ENCODE results near the gene CHSY1.

Gene CHSY1

DNA sequence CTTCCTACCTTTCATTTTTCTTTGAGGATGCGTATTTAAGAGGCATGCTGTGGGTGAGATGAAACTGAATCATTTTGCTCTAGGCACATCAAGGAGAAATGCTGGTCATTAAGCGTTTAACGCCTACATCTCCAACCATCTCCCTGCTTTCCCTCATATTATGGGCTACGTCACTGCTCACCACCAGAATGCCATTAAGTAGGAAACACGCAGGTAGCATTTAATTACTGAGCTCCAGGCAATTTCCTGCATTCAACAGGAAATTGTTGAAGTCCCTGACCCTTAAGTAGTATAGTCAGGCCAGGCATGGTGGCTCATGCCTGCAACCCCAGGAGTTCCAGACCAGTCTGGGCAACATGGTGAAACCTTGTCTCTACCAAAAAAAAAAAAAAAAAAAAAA is 66.1 kb downstream of the CHSY1 start:
- no peak for DNase-seq

GRCh38 chr15:101185336-101185735 is 66.5 kb downstream of the CHSY1 start:
- DNase-seq: no peak

DNA sequence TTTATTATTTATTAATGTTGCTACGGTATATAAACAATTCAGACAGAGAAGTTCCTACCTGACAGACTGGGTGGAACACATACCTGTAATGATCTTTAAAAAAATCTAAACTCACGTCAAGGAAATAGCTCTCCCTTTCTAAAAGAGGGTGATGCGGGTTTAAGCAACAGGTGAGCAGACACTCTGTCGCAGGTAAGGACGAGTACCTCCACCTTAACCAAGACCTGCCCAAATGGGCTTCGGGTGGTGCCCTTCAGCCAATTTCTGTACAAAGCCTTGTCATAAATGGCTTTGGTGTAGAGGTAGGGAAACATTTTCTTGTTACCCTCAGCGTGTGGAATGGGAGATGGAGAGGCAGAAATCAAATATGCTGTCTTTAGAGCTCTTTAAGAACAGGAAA is 67.0 kb downstream of the CHSY1 start:
- no peak for DNase-seq

- no peak for DNase-seq
Measured at GRCh38 chr15:101183931-101184305, 67.9 kb downstream of the CHSY1 start.

- no peak for DNase-seq
Measured at GRCh38 chr15:101183226-101183930, 68.5 kb downstream of the CHSY1 start.

GRCh38 chr15:101182215-101182614 is 69.6 kb downstream of the CHSY1 start:
- no peak for DNase-seq

- no peak for DNase-seq
Measured at GRCh38 chr15:101181349-101181748, 70.5 kb downstream of the CHSY1 start.

DNA sequence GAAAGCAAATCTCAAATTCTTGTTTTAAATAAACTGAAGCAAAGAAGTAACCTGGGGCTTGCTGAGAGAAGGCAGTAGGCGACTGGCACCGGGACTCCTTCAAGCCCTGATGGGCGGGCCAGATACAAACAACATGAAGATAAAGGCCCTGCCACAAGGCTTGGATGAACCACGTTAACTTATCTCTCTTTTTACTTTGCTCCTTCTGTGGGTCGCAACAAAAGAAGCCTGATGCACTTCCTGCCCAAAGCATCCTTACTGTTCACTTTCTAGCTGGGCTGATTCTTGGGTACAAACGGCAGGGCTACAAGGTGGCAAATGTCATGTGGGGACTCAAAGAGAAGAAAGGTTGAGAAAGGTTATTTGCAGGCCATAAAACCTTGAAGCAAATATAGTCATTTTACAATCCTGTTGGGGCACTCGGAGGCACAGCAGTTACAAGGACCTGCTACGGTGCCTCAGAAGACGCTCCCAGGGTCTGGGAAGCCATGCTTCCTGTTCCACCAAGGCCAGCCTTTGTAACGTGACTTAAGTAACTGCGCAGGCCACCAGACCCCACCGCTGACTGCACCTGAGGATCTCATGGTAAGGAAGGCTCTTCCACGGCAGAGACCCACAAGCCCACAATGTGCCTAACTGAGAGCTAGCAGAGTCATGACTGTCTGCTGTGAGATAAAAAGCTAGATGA is 71.1 kb downstream of the CHSY1 start:
- DNase-seq: no peak

DNA sequence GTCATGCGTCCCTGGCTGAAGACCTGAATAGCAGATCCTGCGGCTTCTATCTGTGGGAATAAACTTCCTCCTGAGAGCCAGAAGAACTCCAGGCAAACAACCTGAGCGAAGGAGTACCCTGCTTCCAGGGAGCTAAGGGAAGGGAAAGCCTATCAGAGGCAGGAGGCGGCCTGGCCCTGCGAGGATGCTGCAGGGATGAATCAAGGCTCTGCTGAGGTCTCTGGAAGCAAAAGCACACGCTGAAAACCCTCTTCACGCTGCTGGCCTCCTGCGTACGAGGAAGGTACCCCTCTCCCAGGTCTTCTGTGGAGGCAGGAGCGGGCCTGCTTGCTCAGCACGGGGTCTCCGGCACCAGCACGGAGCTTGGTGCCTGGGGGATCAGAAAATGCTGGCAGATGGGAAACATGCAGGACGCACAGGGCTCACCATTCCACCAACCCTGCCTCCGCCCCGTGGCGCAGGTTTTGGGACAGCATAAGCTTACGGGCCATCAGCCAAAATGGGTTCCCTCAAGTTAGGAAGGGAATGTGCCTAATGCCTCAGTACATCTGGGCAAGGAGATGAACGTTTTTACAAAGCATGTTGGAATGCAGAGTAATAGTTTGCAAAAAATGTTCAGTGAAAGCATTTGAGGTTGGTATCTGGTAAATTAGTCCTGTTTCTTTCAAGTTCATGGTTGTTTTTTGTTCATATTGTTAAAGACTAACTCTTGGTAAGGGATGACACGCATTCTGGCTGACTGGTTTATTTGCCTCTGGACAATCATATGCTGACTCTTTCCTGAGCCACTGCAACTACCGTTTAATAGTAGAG is 72.3 kb downstream of the CHSY1 start:
- DNase-seq: no peak

GRCh38 chr15:101178931-101179330 is 72.9 kb downstream of the CHSY1 start:
- no peak for DNase-seq

DNA sequence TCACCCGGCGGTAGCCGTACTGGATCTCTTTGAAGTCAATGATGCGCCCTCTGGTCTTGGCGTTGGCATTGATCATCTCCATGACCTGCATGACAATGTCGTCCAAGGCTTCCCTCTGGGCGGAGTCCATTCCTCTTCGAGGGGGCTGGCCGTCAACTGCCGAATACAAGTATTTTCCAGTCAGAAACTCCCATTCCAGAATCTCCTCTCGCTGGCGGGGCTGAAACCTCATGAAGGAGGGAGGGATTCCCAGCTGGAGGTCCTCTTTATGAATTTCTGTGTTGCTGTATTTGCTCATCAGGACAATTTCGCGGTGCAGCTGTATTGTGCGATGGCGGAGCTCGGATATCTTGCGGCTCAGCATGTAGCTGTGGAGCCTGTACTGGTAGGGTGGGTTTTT is 73.4 kb downstream of the CHSY1 start:
- DNase-seq: no peak

- no peak for DNase-seq
Measured at GRCh38 chr15:101177866-101178265, 74.0 kb downstream of the CHSY1 start.

DNA sequence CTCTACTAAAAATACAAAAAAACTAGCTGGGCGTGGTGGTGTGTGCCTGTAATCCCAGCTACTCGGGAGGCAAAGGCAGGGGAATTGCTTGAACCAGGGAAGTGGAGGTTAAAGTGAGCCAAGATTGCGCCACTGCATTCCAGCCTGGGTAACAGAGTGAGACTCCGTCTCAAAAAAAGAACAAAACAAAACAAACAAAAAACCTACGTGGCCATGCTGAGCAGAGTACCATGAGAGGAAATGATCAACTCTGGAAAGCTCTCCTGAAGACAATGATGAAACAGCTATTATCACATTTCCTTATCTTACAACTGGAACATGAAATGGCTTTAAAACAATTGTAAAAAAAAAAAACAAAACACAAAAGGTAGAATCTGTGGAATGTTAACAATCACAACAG is 75.2 kb downstream of the CHSY1 start:
- DNase-seq: no peak

GRCh38 chr15:101175401-101175800 is 76.4 kb downstream of the CHSY1 start:
- DNase-seq: no peak

DNA sequence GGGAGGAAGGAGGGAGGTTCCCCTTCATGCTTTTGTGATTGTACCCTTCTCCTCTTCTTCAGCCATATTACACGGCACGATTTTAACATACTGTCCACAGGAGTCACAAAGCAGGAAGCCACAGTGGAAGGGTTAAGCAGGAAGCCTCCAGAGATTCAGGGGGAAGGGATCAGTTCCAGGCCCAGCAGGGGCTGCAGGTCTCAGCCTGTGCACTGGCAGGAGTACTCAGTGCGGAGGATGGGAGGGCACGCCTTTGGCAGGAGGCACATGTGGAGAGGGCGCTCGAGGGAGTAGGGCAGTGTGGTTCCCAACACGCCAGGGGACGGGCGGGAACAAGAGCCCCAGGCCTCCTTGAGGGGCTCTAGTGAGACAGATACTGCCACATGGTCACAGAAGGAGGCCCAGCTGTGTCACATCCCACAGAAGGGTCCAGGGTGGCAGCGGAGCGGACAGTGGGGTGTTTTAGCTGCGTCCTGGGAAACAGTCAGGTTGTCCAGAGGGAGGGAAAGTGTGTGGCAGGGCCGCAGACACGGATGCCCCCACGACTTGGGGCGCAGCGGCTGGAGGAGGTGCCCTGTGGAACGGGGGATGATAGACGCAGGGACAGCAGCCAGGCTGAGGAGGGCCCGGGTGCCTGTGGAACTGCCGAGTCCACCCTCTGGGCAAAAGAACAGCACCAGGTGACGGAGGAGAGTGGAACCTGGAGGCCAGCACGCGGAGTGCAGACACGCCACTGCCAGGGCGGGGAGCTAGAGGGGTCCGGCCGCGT is 77.5 kb downstream of the CHSY1 start:
- DNase-seq: no peak

- DNase-seq: no peak
Measured at GRCh38 chr15:101173233-101174119, 78.4 kb downstream of the CHSY1 start.

DNA sequence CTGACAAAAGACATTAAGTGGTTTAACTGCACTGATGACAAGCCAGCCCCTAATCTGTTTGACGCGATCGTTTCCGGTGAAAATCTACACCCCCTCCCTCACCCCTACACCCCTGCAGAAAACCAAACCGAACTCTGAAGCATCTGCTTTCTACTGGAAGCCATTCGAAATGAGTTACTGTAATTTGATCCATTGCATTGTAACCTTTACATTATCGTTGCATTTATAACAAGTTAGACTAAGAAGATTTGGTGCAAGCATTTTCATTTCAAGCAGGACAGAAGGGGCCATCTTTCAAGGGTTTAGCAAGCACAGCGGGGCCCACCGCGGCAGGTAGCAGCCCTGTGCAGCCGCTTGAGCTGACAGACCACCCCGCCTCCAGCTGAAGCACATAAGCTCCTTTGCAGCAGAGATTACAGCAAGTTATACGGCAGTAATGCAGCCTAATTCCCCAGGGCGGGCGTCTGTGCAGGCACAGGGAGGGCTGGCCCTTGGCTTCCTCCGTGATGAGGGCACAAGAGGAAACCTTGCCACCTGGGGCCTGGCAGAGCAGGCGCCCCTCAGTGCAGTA is 79.3 kb downstream of the CHSY1 start:
- no peak for DNase-seq

DNA sequence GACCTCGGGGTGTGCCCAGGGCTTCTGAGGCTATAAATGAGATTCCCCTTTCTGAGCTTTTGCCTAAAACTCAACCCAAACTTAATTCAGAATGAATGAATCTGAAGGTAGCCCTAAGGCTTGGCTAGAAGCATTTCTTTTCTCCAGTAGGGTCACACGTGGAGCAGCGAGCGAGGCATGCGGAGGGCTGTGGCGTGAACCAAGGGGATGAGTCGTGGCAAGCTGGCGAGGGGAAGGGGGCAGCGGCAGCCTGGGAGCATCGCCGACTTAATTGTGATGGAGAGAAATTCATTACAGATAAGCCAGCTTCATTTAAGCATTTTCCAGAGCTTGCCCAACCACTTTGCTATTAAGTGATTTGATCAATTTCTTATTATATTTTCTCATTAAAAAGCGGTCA is 79.9 kb downstream of the CHSY1 start:
- no peak for DNase-seq

DNA sequence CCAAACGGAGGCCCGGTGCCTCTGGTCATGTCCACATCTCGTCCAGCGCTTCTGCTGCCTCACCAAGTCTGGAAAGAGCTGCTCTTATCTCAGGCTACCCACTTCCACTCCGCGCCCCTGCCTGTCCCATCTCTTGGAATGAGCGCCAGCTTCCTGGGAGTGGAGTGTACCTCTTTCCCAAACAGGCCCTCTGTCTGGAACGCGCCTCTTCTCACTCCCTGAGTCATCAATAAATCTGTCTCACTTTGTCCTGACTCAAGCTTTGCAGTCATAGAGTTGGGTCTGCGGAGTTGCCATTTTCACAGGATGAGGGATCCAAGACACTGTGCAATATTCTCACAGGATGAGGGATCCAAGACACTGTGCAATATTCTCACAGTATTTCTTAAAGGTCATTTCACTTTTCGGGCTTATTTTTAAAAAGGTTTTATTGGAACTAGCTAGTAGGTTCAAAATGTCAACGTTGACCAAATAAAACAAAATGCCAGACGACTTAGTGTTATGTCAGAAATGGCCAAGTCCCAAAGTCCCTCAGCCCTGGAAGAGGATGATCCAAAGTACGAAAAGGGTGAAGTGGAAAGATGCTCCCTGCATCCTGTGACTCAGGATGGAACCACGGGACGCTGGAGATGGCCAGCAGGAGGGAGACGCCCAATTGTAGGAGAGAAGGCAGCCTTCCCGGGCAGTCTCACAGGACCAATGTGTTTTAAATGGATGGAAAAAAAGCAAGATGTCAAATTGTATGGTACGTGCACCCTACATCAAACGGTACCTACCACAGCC is 81.1 kb downstream of the CHSY1 start:
- no peak for DNase-seq

GRCh38 chr15:101169495-101170071 is 82.3 kb downstream of the CHSY1 start:
- DNase-seq: no peak

All from NCI-H510A (cell line).